ENCODE measurements around the gene S100A7A.
A peak's percentile ranks its signal among the peaks of the same experiment; 100 is the strongest.

S100A7A gene

GRCh38 chr1:153415850-153416570 lies at the start of gene S100A7A:
Gene S100A7A, plus strand, starts transcription at chr1:153416520. Its CDS starts 1,563 bp downstream, at chr1:153418083.
- no peak for DNase-seq

GRCh38 chr1:153367090-153367489 lies 49.2 kb upstream of the S100A7A start:
- DNase-seq, result no peak

GRCh38 chr1:153368495-153368894 lies 47.8 kb upstream of the S100A7A start:
- no peak for DNase-seq

- no peak for DNase-seq
These were observed 46.2 kb upstream of the S100A7A start for GRCh38 chr1:153370146-153370545.

DNA sequence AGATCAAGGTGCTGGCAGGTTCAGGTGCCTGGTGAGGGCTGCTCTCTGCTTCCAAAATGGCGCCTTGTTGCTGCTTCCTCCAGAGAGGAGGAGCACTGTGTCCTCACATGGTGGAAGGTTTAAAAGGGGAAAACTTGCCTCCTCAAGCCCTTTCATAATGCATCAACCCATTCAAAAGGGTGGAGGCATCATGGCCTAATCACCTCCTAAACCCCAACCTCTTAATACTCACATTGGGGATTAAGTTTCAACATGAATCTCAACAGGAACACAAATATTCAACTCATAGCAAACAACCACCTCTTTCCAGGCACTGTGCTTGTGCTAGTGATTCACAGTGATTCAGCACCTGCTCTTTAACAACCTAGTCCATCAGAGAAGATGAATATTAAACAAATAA lies 45.1 kb upstream of the S100A7A start:
- DNase-seq, result no peak

DNA sequence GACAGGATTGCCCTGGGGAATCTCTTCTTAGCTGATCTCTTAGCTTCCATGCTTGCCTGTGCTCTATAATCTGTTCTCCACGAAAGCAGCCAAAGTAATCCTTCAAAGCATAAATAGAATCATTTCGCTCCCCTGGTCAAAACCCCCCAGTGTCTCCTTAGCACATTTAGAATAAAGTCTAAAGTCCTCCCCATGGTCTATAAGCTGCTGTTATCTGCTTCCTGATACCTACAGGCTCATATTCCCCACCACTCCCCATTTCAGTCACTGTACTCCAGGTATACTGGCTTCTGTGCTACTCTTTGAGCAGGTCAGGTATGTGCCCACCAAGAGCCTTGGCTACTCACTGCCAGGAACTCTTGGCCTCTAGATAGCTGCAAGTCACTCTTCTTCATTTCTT lies 43.7 kb upstream of the S100A7A start:
- DNase-seq, result no peak

DNA sequence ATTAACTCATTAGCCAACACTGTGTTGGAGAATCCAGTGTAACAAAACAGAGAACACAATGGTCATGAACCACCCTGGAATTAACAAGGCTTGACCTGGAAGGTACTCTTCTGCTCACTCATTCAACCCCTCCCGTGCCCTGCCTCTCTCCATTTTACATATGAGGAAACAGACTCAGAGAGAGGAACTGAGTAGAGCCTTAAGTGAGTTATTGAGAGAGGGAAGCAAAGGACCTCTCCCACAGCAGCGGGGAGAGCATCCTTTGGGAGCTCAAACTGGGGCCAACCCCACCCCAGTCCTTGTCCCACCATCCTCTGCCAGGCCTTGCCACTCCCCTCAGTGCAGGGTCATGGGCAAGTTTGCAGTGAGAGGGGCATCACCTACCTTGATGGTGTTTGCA lies 42.2 kb upstream of the S100A7A start:
- DNase-seq, result no peak

DNA sequence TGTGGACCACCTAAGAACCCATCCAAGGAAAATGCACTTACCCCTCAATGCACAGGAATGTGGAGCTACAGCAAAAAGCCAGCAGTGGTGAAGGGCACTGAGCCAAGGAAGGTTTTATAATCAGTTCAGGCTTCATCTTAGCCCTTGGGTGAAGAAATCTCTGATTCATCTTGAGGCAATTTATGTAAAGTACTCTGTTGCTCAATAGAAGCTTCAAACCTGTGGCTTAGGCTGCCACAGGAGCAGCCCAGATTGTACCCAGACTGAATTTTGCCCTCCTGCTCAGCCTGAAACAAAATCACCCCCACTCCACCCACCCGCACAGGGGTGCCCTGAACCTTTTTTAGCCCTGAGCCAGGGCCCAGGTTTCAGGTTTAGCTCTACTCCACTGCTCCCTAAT lies 40.8 kb upstream of the S100A7A start, which contains the start of gene S100A12:
TSS of gene S100A12 (minus strand) at position 111 of the 400 bp plus-strand sequence. CDS start 1,029 bp downstream, outside the sequence.
- no peak for DNase-seq

GRCh38 chr1:153379591-153379990 lies 36.7 kb upstream of the S100A7A start:
- DNase-seq, result no peak

- no peak for DNase-seq
These were observed 35.6 kb upstream of the S100A7A start for GRCh38 chr1:153380711-153381110.

DNA sequence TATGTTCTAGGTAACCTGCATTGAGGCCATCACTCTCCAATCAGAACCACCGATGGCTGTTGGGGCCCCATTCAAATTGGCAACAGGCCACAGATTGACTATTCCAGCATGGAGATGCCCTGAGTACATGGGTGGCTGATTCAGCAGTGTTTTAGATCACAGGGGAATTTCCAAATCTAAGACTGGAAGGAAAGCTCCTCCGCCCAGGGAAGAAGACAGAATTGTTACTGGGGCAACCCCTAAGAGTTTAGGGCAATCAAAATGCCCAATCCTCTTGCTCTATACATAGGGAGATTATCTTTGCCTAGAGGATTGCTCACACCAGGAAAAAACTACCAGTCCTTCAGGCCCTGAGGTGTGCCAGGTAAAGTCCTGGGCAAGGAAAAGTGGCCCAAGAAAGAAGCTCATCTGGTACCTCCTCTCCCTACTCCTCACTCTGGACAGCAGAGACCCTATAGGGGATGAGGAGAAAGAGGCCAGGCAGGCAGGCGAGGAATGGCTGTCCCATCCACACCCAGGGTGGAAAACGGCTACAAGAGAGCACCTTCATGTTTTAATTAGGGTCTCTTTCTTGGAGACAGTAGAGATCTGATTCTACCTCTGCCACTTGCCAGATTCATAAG lies 31.3 kb upstream of the S100A7A start:
- no peak for DNase-seq

GRCh38 chr1:153386500-153386901 lies 29.8 kb upstream of the S100A7A start:
- peak; percentile 80 for DNase-seq

GRCh38 chr1:153387001-153387400 lies 29.3 kb upstream of the S100A7A start:
- no peak for DNase-seq

DNA sequence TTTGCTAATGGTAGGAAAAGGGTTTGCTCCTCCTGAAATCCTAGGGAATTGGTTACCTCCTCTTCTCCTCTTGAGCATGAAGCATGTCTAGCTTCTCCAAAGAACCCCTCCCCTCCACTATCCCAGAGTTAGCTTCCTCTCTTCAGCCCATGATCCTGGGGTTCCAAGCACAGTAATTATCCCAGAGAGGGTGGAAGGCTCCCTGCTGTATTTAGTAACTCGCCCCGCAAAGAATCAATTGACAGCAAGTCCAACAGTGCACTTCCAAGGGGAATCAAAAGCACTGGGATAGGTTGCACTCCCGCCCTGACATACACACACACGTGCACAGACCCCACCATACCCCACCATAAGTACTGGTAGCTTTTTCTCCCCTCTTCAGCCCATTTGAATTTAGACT lies 28.5 kb upstream of the S100A7A start:
- no peak for DNase-seq

DNA sequence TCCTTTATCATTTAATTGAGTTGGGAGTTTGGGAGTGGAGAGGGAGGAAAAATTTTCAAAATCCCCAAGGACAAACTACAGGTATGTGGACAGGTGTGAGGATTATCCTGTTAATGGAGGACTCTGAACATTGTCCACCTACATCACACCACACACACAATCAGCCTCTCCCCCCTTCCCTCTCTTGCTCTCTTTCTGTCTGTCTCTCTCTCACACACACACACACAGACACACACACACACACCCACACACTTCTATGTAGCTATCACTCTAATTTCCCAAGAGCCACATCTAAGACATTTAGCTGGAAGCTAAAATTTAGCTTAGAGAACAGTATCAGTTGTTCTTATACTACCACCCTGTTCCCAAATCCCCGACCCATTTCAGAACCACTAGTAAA lies 26.9 kb upstream of the S100A7A start:
- DNase-seq, result no peak

GRCh38 chr1:153389973-153390879 lies 26.1 kb upstream of the S100A7A start:
- DNase-seq, result no peak

GRCh38 chr1:153390938-153391710 lies 25.2 kb upstream of the S100A7A start, which contains the start of gene S100A8:
Gene S100A8, minus strand, starts transcription at chr1:153391073. Its CDS starts 538 bp downstream, at chr1:153390535.
- DNase-seq, result peak; percentile 53

GRCh38 chr1:153392258-153392657 lies 24.1 kb upstream of the S100A7A start:
- DNase-seq, result no peak

DNA sequence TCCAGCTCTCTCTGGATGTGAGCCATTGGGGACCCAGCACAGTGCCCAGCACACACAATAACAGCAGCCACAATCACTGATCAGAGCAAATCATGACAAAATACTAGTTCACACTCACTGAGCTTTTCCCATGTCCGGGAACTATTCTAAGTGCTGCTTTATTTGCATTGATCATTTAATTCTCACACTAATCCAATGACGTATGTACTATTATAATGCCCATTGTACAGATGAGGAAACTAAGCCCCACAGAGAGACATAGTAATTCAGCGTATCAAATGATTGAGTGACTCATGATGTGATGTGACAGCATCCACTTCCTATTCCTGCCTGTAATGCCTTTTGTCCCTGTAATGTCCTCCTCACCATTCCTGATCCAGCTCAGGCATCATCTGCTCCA lies 23.5 kb upstream of the S100A7A start:
- no peak for DNase-seq

DNA sequence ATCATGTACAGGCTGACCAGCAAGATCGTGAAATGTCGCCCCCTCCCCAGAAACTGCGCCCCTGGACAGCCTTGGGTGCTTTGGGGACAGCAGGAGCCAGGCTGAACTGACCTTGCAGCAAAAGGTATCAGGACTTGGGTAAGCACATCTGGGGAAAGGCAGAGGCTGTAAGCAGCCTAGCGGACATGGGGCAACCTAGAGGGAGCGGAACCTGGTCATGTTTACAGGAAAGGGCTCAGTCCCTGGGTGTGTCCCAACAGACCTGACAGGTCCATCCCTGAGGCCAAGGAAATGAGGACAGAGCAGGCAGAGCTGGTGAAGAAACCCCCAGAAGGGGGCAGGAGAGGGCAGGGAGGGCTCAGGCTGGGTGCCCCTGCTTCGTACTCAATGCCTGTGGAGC lies 22.4 kb upstream of the S100A7A start:
- DNase-seq, result no peak

- no peak for DNase-seq
These were observed 21.9 kb upstream of the S100A7A start for GRCh38 chr1:153394391-153394790.

DNA sequence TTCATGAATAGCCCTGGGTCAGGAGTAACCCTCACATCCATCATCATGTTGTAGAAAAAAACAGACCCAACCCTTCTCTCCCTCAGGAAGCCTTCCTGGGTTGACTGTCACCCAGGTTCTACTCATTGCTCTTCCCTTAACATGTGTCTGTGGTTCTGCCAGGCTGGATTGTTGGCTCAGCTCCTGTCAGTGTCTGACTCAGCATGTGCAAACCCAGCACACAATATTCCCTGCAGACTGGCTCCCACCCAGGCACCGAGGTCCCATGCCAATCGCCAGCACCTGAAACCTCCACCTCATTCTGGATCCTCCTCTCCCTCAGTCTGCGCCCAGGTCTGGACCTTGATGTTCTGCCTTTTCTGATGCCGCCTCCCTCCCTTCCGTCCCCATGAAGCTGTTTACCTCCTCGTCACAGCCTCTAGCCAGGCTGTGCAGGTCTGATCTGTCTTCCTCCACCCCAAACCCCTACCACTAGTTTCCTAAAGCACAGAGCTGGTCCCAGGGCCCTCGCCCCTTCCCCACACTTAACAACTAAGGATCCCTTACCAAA lies 21.1 kb upstream of the S100A7A start:
- DNase-seq, result peak; percentile 37

Measured in NCI-H1694 (cell line).